A549 (cell line): Measurements from ENCODE around the gene SAMD8. TPM values are rescaled to one million over a fixed set of nuclear protein-coding genes. Genes with fewer than 3 reads are reported as not detected.

ENCODE experiments used
- ATAC-seq, 2 experiments: fragments of 200-7000 bp in 1 of 2; fragments of >200 bp in 1 of 2; cut with Nextera tagmentation in 1 of 2; cut with Tn5 transposase in 1 of 2; 3 replicates each; pipeline versions ENCODE4 v1.8.0 to v1.9.1; 2018 to 2020; ENCODE audit warnings: mild to moderate bottlenecking in 1 of 2, moderate library complexity in 1 of 2
- CTCF ChIA-PET: fragments of 300-600 bp; sonication (Branson Sonifier 250); formaldehyde crosslinking; extraction: SDS; loops from one replicate; lab custom pipeline; 2021; ENCODE audit warnings: antibody characterized with exemption, inconsistent platforms; lab: Yijun Ruan, JAX
- POLR2A ChIA-PET: fragments of 350-600 bp; formaldehyde crosslinking; extraction: SDS; loops from one replicate; lab custom pipeline; 2021; ENCODE audit warnings: antibody characterized with exemption, inconsistent platforms; lab: Yijun Ruan, JAX
- DNase-seq, 2 experiments: peaks; one replicate each; pipeline versions ENCODE4 v3.0.0 to v3.0.0-alpha.2; 2011 to 2016; ENCODE audit warnings: low read depth in 1 of 2, low spot score in 1 of 2
- FAIRE-seq: peaks from 2 replicates; lab custom pipeline; 2011; peaks lifted over from hg19 to GRCh38; lab: Jason Lieb, UNC
- H3K27ac ChIP-seq, 2 experiments: fragments of >200 bp; sonication (Bioruptor Twin); formaldehyde crosslinking; 3 replicates each; pipeline ENCODE4 v1.5.1; 2016 to 2017
- H3K4me1 ChIP-seq: fragments of >200 bp; sonication (Bioruptor Twin); formaldehyde crosslinking; 3 replicates; pipeline ENCODE4 v1.6.1; 2016
- H3K4me2 ChIP-seq: fragments of >200 bp; sonication (Bioruptor Twin); formaldehyde crosslinking; 3 replicates; pipeline ENCODE4 v1.6.1; 2016
- H3K4me3 ChIP-seq: fragments of >200 bp; sonication (Bioruptor Twin); formaldehyde crosslinking; 3 replicates; pipeline ENCODE4 v1.5.1; 2016
- H3K9me3 ChIP-seq: fragments of >200 bp; sonication (Bioruptor Twin); formaldehyde crosslinking; 3 replicates; pipeline ENCODE4 v1.6.1; 2016
- BCL3 ChIP-seq: fragments of >200 bp; sonication (Bioruptor Twin); formaldehyde crosslinking; IDR thresholded peaks from 3 replicates; pipeline ENCODE4 v1.6.1; 2016
- CHD2 ChIP-seq: fragments of 150-350 bp; IDR thresholded peaks from 2 replicates; pipeline ENCODE4 v1.6.1; 2014; ENCODE audit warnings: low read length; ENCODE audit not compliant: partially characterized antibody
- CTCF ChIP-seq: fragments of >200 bp; sonication (Bioruptor Twin); formaldehyde crosslinking; IDR thresholded peaks from 3 replicates; pipeline ENCODE4 v1.5.1; 2016
- E2F6 ChIP-seq: IDR thresholded peaks from 2 replicates; pipeline ENCODE4 v1.6.1; 2012; ENCODE audit warnings: low read depth, borderline replicate concordance
- ESRRA ChIP-seq: fragments of 150-350 bp; IDR thresholded peaks from 2 replicates; pipeline ENCODE4 v1.6.1; 2014; ENCODE audit warnings: mild to moderate bottlenecking, low read length, borderline replicate concordance
- FOSB ChIP-seq: fragments of 250-450 bp; sonication (Bioruptor Pico); IDR thresholded peaks from 2 replicates; pipeline ENCODE4 v1.5.0; 2020; ENCODE audit warnings: mild to moderate bottlenecking, moderate library complexity
- FOSL2 ChIP-seq, 2 experiments: fragments of 450-650 bp in 1 of 2; fragments of >200 bp in 1 of 2; sonication (Bioruptor Twin) in 1 of 2; formaldehyde crosslinking; IDR thresholded peaks; 2 replicates each; pipeline versions ENCODE4 v1.5.0 to v1.6.1; 2016 to 2020; ENCODE audit warnings: mild to moderate bottlenecking in 1 of 2, moderate library complexity in 1 of 2
- FOXS1 ChIP-seq: fragments of 250-450 bp; sonication (Bioruptor Pico); IDR thresholded peaks from 2 replicates; pipeline ENCODE4 v1.5.0; 2020; ENCODE audit warnings: mild to moderate bottlenecking, moderate library complexity
- GATA3 ChIP-seq: IDR thresholded peaks from 2 replicates; pipeline ENCODE4 v1.6.1; 2012; ENCODE audit warnings: borderline replicate concordance
- HES2 ChIP-seq: fragments of >200 bp; sonication (Bioruptor Twin); formaldehyde crosslinking; IDR thresholded peaks from 2 replicates; pipeline ENCODE4 v1.6.1; 2016
- HMGXB4 ChIP-seq: fragments of 250-450 bp; sonication (Bioruptor Pico); IDR thresholded peaks from 2 replicates; pipeline ENCODE4 v1.5.0; 2021; ENCODE audit warnings: mild to moderate bottlenecking, moderate library complexity, borderline replicate concordance
- JUNB ChIP-seq: fragments of >200 bp; sonication (Bioruptor Twin); formaldehyde crosslinking; IDR thresholded peaks from 2 replicates; pipeline ENCODE4 v1.6.1; 2016
- MAFK ChIP-seq: fragments of 450-650 bp; IDR thresholded peaks from 2 replicates; pipeline ENCODE4 v1.6.1; 2014; ENCODE audit not compliant: partially characterized antibody
- NFE2L2 ChIP-seq: fragments of 150-350 bp; conservative IDR thresholded peaks from 2 replicates; pipeline ENCODE4 v1.6.1; 2014; ENCODE audit warnings: low read length
- RARB ChIP-seq: fragments of 250-450 bp; sonication (Bioruptor Pico); IDR thresholded peaks from 2 replicates; pipeline ENCODE4 v1.8.0; 2021; ENCODE audit warnings: mild to moderate bottlenecking, moderate library complexity
- USF2 ChIP-seq: fragments of 450-650 bp; IDR thresholded peaks from 2 replicates; pipeline ENCODE4 v1.6.1; 2014; ENCODE audit warnings: antibody characterized with exemption
- ZFP36 ChIP-seq: fragments of 450-650 bp; IDR thresholded peaks from 2 replicates; pipeline ENCODE4 v1.6.1; 2014; ENCODE audit warnings: borderline replicate concordance; ENCODE audit not compliant: partially characterized antibody
- ZSCAN20 ChIP-seq: fragments of 250-450 bp; sonication (Bioruptor Pico); IDR thresholded peaks from 2 replicates; pipeline ENCODE4 v1.8.0; 2022; ENCODE audit warnings: mild to moderate bottlenecking, moderate library complexity
- WGBS: methylation state at CpG from one replicate; pipeline ENCODE4 v1.1.6; 2017; ENCODE audit errors: missing lambda C conversion rate; 5-methylcytosine and 5-hydroxymethylcytosine counted together
- polyA plus RNA-seq, 4 experiments: library from polyadenylated mRNA; depleted of rRNA in 3 of 4; stranded (reverse); fragments of >200 nt; fragmentation: RNase III in 1 of 4; extraction: RNeasy Plus Mini Kit Qiagen cat#74134 plus additional on column Dnase treatment in 1 of 4; gene quantifications; 2 replicates in 3 of 4; 3 replicates in 1 of 4; pipeline ENCODE4 v1.2.3, GENCODE V29; 2011 to 2017

Gene SAMD8
- polyA plus RNA-seq, 2 of the 4 experiments (the other 2 are of a cell fraction) = 10.9 to 27.9 TPM

- Histone ChIP-seq H3K9me3 (no peaks in the 10 kb centered on the region), H3K4me3 (no peak overlapping the region), H3K27ac (peak overlapping the region; percentile 51 to 73), H3K4me1 (peaks cover 51% of the 10 kb centered on the region)
- FAIRE-seq = no peak
- ChIA-PET CTCF (interaction anchor here (4.5 to 8.6 kb wide), 3 partner anchors 13 to 26 kb away, joined by 42 to 119 read pairs (median 90); partner anchors contain the start of gene COMTD1), POLR2A (interaction anchor here (0.5 to 1.0 kb wide), 2 partner anchors 42 to 97 kb away, joined by 3 to 4 read pairs; partner anchors contain the start of gene SAMD8)
- 42% methylated on average over 4 of the region's 4 CpGs for WGBS
- no peak for ATAC-seq
- TF ChIP-seq MAFK (no peak), HES2 (no peak), JUNB (no peak), ESRRA (no peak), FOSL2 (IDR thresholded peaks at IDR 0.05) (no peak), FOSL2 (CRISPR knock-in tag; IDR thresholded peaks at IDR 0.05) (no peak), CHD2 (no peak), CTCF (no peak), HMGXB4 (no peak), ZSCAN20 (CRISPR knock-in tag) (no peak), GATA3 (no peak), BCL3 (no peak), USF2 (no peak), RARB (CRISPR knock-in tag) (no peak), ZFP36 (no peak), E2F6 (no peak), FOXS1 (no peak), NFE2L2 (no peak), FOSB (CRISPR knock-in tag) (no peak)
- TF ChIP-seq, all 56 proteins: peak for 0
- peak in 1 of 2 experiments; percentile 41 for DNase-seq
- peak overlapping the region; percentile 42 for H3K4me2 ChIP-seq
Measured at GRCh38 chr10:75208181-75208580, 96.7 kb downstream of the SAMD8 start.
